Measurements from ENCODE around the gene LRMDA.
"Not testable (repeated sequence)": the region's sequence is repeated elsewhere in the genome, so short reads cannot be mapped to it uniquely, and the experiment has no call there.

- not testable (repeated sequence) for TF ChIP-seq CTCF, POLR2A (IDR thresholded peaks at IDR 0.05)
Measured at GRCh38 chr10:75516154-75516553, 84.7 kb downstream of the LRMDA start.
